HepG2 (cell line): Measurements from ENCODE around the gene TAS2R50. TPM values are rescaled to one million over a fixed set of nuclear protein-coding genes. Genes with fewer than 3 reads are reported as not detected.

Experiments used
- ATAC-seq: fragments of 200-7000 bp; cut with Tn5 transposase; 3 replicates; pipeline ENCODE4 v1.9.1; 2020; ENCODE audit warnings: mild to moderate bottlenecking, moderate library complexity
- BruUV-seq: library from RNA; stranded (reverse); fragments of 400-500 nt; replicated peaks from 2 replicates; lab custom pipeline; 2021; lab: Mats Ljungman, UMichigan
- CTCF ChIA-PET: fragments of 300-600 bp; formaldehyde crosslinking; extraction: SDS; loops from one replicate; lab custom pipeline; 2021; ENCODE audit warnings: low total read pairs, inconsistent platforms, low intra/inter-chr PET ratio; lab: Yijun Ruan, JAX
- POLR2A ChIA-PET: fragments of 350-600 bp; sonication (Branson Sonifier 250); formaldehyde crosslinking; loops from one replicate; lab custom pipeline; 2020; ENCODE audit warnings: antibody characterized with exemption, inconsistent platforms; lab: Yijun Ruan, JAX
- DNase-seq: peaks from one replicate; pipeline ENCODE4 v3.0.0-alpha.2; 2015; ENCODE audit warnings: low spot score
- FAIRE-seq: peaks from 3 replicates; lab custom pipeline; 2011; peaks lifted over from hg19 to GRCh38; lab: Jason Lieb, UNC
- H2AFZ ChIP-seq: one replicate; pipeline ENCODE4 v1.6.1; 2011; ENCODE audit warnings: low read length, inconsistent platforms
- H3K27ac ChIP-seq: fragments of 300-600 bp; 3 replicates; pipeline ENCODE4 v1.8.0; 2011; ENCODE audit warnings: mixed run types, mild to moderate bottlenecking, mixed read lengths, low read length, inconsistent platforms; ENCODE audit not compliant: insufficient read depth; ENCODE audit errors: extremely low read length
- H3K27me3 ChIP-seq, 2 experiments: fragments of 200-600 bp in 1 of 2; 2 replicates in 1 of 2; 3 replicates in 1 of 2; pipeline versions ENCODE4 v1.6.0 to v1.8.0; 2011; ENCODE audit warnings: low read length in 2 of 2, mild to moderate bottlenecking in 2 of 2, moderate library complexity in 2 of 2, inconsistent platforms in 1 of 2; ENCODE audit not compliant: insufficient read depth in 2 of 2, control insufficient read depth in 1 of 2
- H3K36me3 ChIP-seq, 2 experiments: fragments of 200-600 bp in 1 of 2; replicated peaks in 1 of 2; 2 replicates in 1 of 2; 3 replicates in 1 of 2; pipeline versions ENCODE4 v1.5.1 to v1.8.0; 2011; ENCODE audit warnings: low read length in 2 of 2, inconsistent platforms in 1 of 2; ENCODE audit not compliant: insufficient read depth in 2 of 2, control insufficient read depth in 1 of 2
- H3K4me1 ChIP-seq: 2 replicates; pipeline ENCODE4 v1.5.1; 2012; ENCODE audit warnings: low read length, inconsistent platforms; ENCODE audit not compliant: insufficient read depth
- H3K4me2 ChIP-seq: 2 replicates; pipeline ENCODE4 v1.6.0; 2011; ENCODE audit warnings: low read depth, low read length, inconsistent platforms
- H3K4me3 ChIP-seq, 3 experiments: fragments of 200-600 bp in 1 of 3; sonication (generic), shearing (Covaris generic) in 1 of 3; replicated peaks in 1 of 3; 2 replicates each; pipeline ENCODE4 v1.5.1; 2011 to 2016; ENCODE audit warnings: low read length in 3 of 3, inconsistent platforms in 2 of 3, low read depth in 2 of 3, mild to moderate bottlenecking in 2 of 3, control low read depth in 1 of 3, mixed read lengths in 1 of 3; ENCODE audit not compliant: insufficient read depth in 1 of 3
- H3K79me2 ChIP-seq: one replicate; pipeline ENCODE4 v1.6.1; 2011; ENCODE audit warnings: low read length, inconsistent platforms; ENCODE audit not compliant: insufficient read depth
- H3K9ac ChIP-seq: 2 replicates; pipeline ENCODE4 v1.6.0; 2011; ENCODE audit warnings: mild to moderate bottlenecking, low read depth, low read length, inconsistent platforms; ENCODE audit not compliant: insufficient read depth
- H3K9me3 ChIP-seq: 2 replicates; pipeline ENCODE4 v1.5.1; 2012; ENCODE audit warnings: mild to moderate bottlenecking, low read length
- H4K20me1 ChIP-seq: 2 replicates; pipeline ENCODE4 v1.6.0; 2011; ENCODE audit warnings: inconsistent platforms, mild to moderate bottlenecking, low read length, moderate library complexity; ENCODE audit not compliant: insufficient read depth
- MLLT10 ChIP-seq: sonication (generic); formaldehyde crosslinking; IDR thresholded peaks from 2 replicates; pipeline ENCODE4 v1.4.0; 2020; ENCODE audit warnings: missing genetic modification reagents
- ONECUT2 ChIP-seq: sonication (generic); formaldehyde crosslinking; IDR thresholded peaks from 2 replicates; pipeline ENCODE4 v1.4.0; 2020; ENCODE audit warnings: missing genetic modification reagents
- SP140L ChIP-seq: sonication (generic); formaldehyde crosslinking; IDR thresholded peaks from 2 replicates; pipeline ENCODE4 v1.4.0; 2020; ENCODE audit warnings: missing genetic modification reagents, borderline replicate concordance
- ZBTB7B ChIP-seq: sonication (generic); formaldehyde crosslinking; IDR thresholded peaks from 2 replicates; pipeline ENCODE4 v1.4.0; 2020; ENCODE audit warnings: missing genetic modification reagents
- ZNF776 ChIP-seq: sonication (generic); formaldehyde crosslinking; IDR thresholded peaks from 2 replicates; pipeline ENCODE4 v1.4.0; 2020; ENCODE audit warnings: mild to moderate bottlenecking, missing genetic modification reagents
- ZNF878 ChIP-seq: sonication (generic); formaldehyde crosslinking; IDR thresholded peaks from 2 replicates; pipeline ENCODE4 v1.8.1; 2023; ENCODE audit warnings: mild to moderate bottlenecking, missing genetic modification reagents, moderate library complexity
- ZSCAN9 ChIP-seq: IDR thresholded peaks from 2 replicates; pipeline ENCODE4 v1.6.1; 2016; ENCODE audit warnings: borderline replicate concordance
- in situ Hi-C: cut with HindIII; loops from 2 replicates; pipeline ENCODE4 v1.10.0; 2017; ENCODE audit warnings: low pct_unique_long_range_greater_than_20kb; ENCODE audit not compliant: extremely low pct_ligation_motif_present
- intact Hi-C: fragments of 100-400 bp; cut with micrococcal nuclease; formaldehyde crosslinking; loops from one replicate; pipeline ENCODE4 v1.10.0; 2022; ENCODE audit not compliant: unreplicated experiment
- polyA plus RNA-seq, 8 experiments: library from polyadenylated mRNA; depleted of rRNA in 3 of 8; stranded (reverse) in 7 of 8; unstranded in 1 of 8; fragments of >200 nt; fragmentation: Illumina TruSeq in 4 of 8; extraction: Trizol in 4 of 8; gene quantifications; 2 replicates each; pipeline versions ENCODE4 v1.2.1 to v1.2.3, GENCODE V29; 2011 to 2016; ENCODE audit warnings: low read depth in 4 of 8, missing spikeins in 1 of 8, mixed read lengths in 1 of 8; ENCODE audit not compliant: insufficient read depth in 1 of 8
- total RNA-seq, 5 experiments: library from RNA; depleted of rRNA; stranded (reverse); fragments of >200 nt; fragmentation: Illumina TruSeq; extraction: Trizol; gene quantifications; 2 replicates each; pipeline ENCODE4 v1.2.3, GENCODE V29; 2016; ENCODE audit warnings: low read depth in 1 of 5
- TF ChIP-seq, protein P1 (sequence below): IDR thresholded peaks from 2 replicates; pipeline ENCODE4 v1.6.1; 2016; ENCODE audit warnings: mild to moderate bottlenecking
- TF ChIP-seq, protein P2 (sequence below): sonication (generic); formaldehyde crosslinking; IDR thresholded peaks from 2 replicates; pipeline ENCODE4 v1.8.0; 2022; ENCODE audit warnings: missing genetic modification reagents, mild to moderate bottlenecking, moderate library complexity, borderline replicate concordance
- TF ChIP-seq, protein P3 (sequence below): IDR thresholded peaks from 2 replicates; pipeline ENCODE4 v1.6.1; 2018; ENCODE audit warnings: missing genetic modification reagents
- TF ChIP-seq, protein P4 (sequence below): sonication (generic); formaldehyde crosslinking; IDR thresholded peaks from 2 replicates; pipeline ENCODE4 v1.4.0; 2020; ENCODE audit warnings: mild to moderate bottlenecking, missing genetic modification reagents
- TF ChIP-seq, protein P5 (sequence below): sonication (generic); formaldehyde crosslinking; IDR thresholded peaks from 2 replicates; pipeline ENCODE4 v1.4.0; 2020; ENCODE audit warnings: low read depth, mild to moderate bottlenecking, missing genetic modification reagents
- TF ChIP-seq, protein P6 (sequence below): sonication (generic); formaldehyde crosslinking; IDR thresholded peaks from 2 replicates; pipeline ENCODE4 v1.4.0; 2020; ENCODE audit warnings: missing genetic modification reagents

TAS2R50 gene
- total and polyA plus RNA-seq, 2 of the 13 experiments (the other 11 are each of a cell fraction or from before 2014, with no cell fraction given), result 0.17 to 2.2 TPM

DNA sequence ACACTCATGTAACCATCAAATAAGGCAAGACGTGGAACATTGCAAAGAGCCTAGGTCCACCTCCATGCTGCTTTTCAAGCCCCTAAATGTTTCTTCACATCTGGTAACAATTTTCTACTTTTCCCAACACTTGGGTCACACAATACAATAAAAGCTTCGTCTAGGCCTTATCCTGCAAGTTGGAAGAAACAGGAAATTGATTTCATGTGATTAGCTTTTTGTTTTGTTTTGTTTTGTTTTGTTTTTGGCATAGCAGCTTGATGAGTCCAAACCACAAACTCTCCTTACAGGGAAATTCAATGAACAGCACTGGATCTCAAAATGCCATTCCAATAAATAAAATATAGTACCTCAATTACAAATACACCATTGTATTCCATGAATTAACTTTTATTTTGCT is 19.3 kb downstream of the TAS2R50 start (continued):
- TF ChIP-seq, protein P1, sequence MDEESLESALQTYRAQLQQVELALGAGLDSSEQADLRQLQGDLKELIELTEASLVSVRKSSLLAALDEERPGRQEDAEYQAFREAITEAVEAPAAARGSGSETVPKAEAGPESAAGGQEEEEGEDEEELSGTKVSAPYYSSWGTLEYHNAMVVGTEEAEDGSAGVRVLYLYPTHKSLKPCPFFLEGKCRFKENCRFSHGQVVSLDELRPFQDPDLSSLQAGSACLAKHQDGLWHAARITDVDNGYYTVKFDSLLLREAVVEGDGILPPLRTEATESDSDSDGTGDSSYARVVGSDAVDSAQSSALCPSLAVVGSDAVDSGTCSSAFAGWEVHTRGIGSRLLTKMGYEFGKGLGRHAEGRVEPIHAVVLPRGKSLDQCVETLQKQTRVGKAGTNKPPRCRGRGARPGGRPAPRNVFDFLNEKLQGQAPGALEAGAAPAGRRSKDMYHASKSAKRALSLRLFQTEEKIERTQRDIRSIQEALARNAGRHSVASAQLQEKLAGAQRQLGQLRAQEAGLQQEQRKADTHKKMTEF (CRISPR knock-in tag), result no peak
- TF ChIP-seq ONECUT2 (CRISPR knock-in tag) (no peak), MLLT10 (CRISPR knock-in tag) (no peak), ZSCAN9 (CRISPR knock-in tag) (no peak)

DNA sequence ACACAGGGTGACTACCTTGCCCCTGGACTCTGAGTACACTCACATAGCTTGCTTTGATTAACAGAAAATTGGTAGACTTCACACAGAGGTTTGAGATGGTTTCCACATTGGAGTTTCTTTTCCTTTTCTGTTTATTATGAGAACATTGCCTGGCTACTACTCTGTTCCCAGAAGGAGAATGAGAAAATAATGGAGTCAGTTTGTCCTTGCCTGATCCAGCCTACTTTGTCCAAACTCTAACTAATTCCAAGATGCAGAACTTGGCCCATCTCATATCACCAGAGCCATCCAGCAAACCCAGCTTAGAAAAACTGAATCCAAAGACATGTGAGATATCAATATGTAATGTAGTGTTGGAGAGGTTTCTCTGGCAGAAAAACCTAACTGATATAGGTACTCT is 20.4 kb downstream of the TAS2R50 start:
- no peak overlapping the region for H3K4me2 ChIP-seq
- H3K27me3 ChIP-seq, result no peaks in the 10 kb centered on the region
- intact Hi-C loops (no loop called here), in situ Hi-C loops (no loop called here)
- ChIA-PET CTCF (no interaction called here), POLR2A (no interaction called here)
- no peak overlapping the region for H3K27ac ChIP-seq
- no peaks in the 10 kb centered on the region for H3K79me2 ChIP-seq
- no peaks in the 10 kb centered on the region for H3K4me1 ChIP-seq
- DNase-seq (no peak), FAIRE-seq (no peak), ATAC-seq (no peak)
- no peak overlapping the region for H3K4me3 ChIP-seq
- 0 out of 5 replicates have a peak, but pooled peaks cover 0 to 4% of the 10 kb centered on the region in 2 experiments for H3K36me3 ChIP-seq
- no peak overlapping the region for H3K9ac ChIP-seq
- H2AFZ ChIP-seq, result no peak overlapping the region
- BruUV-seq, result no TSS peak
- no peaks in the 10 kb centered on the region for H4K20me1 ChIP-seq
- H3K9me3 ChIP-seq, result no peaks in the 10 kb centered on the region
- TF ChIP-seq, protein P2, sequence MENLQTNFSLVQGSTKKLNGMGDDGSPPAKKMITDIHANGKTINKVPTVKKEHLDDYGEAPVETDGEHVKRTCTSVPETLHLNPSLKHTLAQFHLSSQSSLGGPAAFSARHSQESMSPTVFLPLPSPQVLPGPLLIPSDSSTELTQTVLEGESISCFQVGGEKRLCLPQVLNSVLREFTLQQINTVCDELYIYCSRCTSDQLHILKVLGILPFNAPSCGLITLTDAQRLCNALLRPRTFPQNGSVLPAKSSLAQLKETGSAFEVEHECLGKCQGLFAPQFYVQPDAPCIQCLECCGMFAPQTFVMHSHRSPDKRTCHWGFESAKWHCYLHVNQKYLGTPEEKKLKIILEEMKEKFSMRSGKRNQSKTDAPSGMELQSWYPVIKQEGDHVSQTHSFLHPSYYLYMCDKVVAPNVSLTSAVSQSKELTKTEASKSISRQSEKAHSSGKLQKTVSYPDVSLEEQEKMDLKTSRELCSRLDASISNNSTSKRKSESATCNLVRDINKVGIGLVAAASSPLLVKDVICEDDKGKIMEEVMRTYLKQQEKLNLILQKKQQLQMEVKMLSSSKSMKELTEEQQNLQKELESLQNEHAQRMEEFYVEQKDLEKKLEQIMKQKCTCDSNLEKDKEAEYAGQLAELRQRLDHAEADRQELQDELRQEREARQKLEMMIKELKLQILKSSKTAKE (CRISPR knock-in tag), result no peak
- TF ChIP-seq ZNF776, result no peak
- TF ChIP-seq, protein P3, sequence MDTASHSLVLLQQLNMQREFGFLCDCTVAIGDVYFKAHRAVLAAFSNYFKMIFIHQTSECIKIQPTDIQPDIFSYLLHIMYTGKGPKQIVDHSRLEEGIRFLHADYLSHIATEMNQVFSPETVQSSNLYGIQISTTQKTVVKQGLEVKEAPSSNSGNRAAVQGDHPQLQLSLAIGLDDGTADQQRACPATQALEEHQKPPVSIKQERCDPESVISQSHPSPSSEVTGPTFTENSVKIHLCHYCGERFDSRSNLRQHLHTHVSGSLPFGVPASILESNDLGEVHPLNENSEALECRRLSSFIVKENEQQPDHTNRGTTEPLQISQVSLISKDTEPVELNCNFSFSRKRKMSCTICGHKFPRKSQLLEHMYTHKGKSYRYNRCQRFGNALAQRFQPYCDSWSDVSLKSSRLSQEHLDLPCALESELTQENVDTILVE (CRISPR knock-in tag), result no peak
- TF ChIP-seq, protein P4, sequence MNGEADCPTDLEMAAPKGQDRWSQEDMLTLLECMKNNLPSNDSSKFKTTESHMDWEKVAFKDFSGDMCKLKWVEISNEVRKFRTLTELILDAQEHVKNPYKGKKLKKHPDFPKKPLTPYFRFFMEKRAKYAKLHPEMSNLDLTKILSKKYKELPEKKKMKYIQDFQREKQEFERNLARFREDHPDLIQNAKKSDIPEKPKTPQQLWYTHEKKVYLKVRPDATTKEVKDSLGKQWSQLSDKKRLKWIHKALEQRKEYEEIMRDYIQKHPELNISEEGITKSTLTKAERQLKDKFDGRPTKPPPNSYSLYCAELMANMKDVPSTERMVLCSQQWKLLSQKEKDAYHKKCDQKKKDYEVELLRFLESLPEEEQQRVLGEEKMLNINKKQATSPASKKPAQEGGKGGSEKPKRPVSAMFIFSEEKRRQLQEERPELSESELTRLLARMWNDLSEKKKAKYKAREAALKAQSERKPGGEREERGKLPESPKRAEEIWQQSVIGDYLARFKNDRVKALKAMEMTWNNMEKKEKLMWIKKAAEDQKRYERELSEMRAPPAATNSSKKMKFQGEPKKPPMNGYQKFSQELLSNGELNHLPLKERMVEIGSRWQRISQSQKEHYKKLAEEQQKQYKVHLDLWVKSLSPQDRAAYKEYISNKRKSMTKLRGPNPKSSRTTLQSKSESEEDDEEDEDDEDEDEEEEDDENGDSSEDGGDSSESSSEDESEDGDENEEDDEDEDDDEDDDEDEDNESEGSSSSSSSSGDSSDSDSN (CRISPR knock-in tag), result no peak
- no peak for TF ChIP-seq SP140L (CRISPR knock-in tag)
- TF ChIP-seq, protein P5, sequence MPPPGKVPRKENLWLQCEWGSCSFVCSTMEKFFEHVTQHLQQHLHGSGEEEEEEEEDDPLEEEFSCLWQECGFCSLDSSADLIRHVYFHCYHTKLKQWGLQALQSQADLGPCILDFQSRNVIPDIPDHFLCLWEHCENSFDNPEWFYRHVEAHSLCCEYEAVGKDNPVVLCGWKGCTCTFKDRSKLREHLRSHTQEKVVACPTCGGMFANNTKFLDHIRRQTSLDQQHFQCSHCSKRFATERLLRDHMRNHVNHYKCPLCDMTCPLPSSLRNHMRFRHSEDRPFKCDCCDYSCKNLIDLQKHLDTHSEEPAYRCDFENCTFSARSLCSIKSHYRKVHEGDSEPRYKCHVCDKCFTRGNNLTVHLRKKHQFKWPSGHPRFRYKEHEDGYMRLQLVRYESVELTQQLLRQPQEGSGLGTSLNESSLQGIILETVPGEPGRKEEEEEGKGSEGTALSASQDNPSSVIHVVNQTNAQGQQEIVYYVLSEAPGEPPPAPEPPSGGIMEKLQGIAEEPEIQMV (CRISPR knock-in tag), result no peak
- no peak for TF ChIP-seq ZBTB7B (CRISPR knock-in tag)
- TF ChIP-seq ZNF878 (CRISPR knock-in tag), result no peak
- TF ChIP-seq, protein P6, sequence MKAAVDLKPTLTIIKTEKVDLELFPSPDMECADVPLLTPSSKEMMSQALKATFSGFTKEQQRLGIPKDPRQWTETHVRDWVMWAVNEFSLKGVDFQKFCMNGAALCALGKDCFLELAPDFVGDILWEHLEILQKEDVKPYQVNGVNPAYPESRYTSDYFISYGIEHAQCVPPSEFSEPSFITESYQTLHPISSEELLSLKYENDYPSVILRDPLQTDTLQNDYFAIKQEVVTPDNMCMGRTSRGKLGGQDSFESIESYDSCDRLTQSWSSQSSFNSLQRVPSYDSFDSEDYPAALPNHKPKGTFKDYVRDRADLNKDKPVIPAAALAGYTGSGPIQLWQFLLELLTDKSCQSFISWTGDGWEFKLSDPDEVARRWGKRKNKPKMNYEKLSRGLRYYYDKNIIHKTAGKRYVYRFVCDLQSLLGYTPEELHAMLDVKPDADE (CRISPR knock-in tag), result no peak
